Mesenchymal stem cell (in vitro differentiated cells and primary cell): ENCODE results near the gene PPM1M.

Experiments
- DNase-seq: peaks from one replicate; pipeline ENCODE4 v3.0.0-alpha.2; 2013
- H2AFZ ChIP-seq: one replicate; pipeline ENCODE4 v1.6.1; 2013; ENCODE audit warnings: low read depth, mild to moderate bottlenecking, control low read depth, inconsistent platforms, low read length, moderate library complexity
- H2AK5ac ChIP-seq: 2 replicates; pipeline ENCODE4 v1.6.1; 2013; ENCODE audit warnings: low read length, moderate library complexity, mild to moderate bottlenecking, inconsistent platforms; ENCODE audit not compliant: severe bottlenecking
- H2BK120ac ChIP-seq: one replicate; pipeline ENCODE4 v1.6.1; 2013; ENCODE audit warnings: low read depth, mild to moderate bottlenecking, inconsistent platforms, low read length, moderate library complexity
- H2BK12ac ChIP-seq, 2 experiments: one replicate each; pipeline ENCODE4 v1.6.1; 2013; ENCODE audit warnings: inconsistent platforms in 2 of 2, low read length in 2 of 2, mild to moderate bottlenecking in 2 of 2, moderate library complexity in 2 of 2, control low read depth in 1 of 2
- H2BK15ac ChIP-seq: one replicate; pipeline ENCODE4 v1.6.1; 2013; ENCODE audit warnings: mild to moderate bottlenecking, low read depth, inconsistent platforms; ENCODE audit not compliant: poor library complexity, severe bottlenecking
- H2BK5ac ChIP-seq: 2 replicates; pipeline ENCODE4 v1.6.1; 2013; ENCODE audit warnings: low read depth, mild to moderate bottlenecking, low read length, control low read depth, inconsistent platforms; ENCODE audit not compliant: poor library complexity, severe bottlenecking
- H3K14ac ChIP-seq, 2 experiments: one replicate each; pipeline ENCODE4 v1.6.1; 2013; ENCODE audit warnings: inconsistent platforms in 2 of 2, low read length in 2 of 2, control low read depth in 1 of 2, mild to moderate bottlenecking in 1 of 2, moderate library complexity in 1 of 2
- H3K18ac ChIP-seq, 2 experiments: one replicate each; pipeline ENCODE4 v1.6.1; 2013; ENCODE audit warnings: inconsistent platforms in 2 of 2, low read length in 2 of 2, control low read depth in 1 of 2, low read depth in 1 of 2, mild to moderate bottlenecking in 1 of 2
- H3K23ac ChIP-seq, 2 experiments: one replicate each; pipeline ENCODE4 v1.6.1; 2013; ENCODE audit warnings: inconsistent platforms in 2 of 2, low read length in 2 of 2, mild to moderate bottlenecking in 2 of 2, moderate library complexity in 2 of 2, control low read depth in 1 of 2
- H3K27ac ChIP-seq: 2 replicates; pipeline ENCODE4 v1.5.1; 2013; ENCODE audit warnings: mild to moderate bottlenecking, moderate library complexity, low read length, control low read depth, inconsistent platforms; ENCODE audit not compliant: poor library complexity, severe bottlenecking
- H3K27me3 ChIP-seq, 2 experiments: 2 replicates each; pipeline versions ENCODE4 v1.6.1 to v1.7.0; 2013; ENCODE audit warnings: low read length in 2 of 2, mild to moderate bottlenecking in 2 of 2, moderate library complexity in 2 of 2, control low read depth in 1 of 2, inconsistent platforms in 1 of 2; ENCODE audit not compliant: control insufficient read depth in 1 of 2, insufficient read depth in 1 of 2
- H3K36me3 ChIP-seq, 2 experiments: 2 replicates each; pipeline versions ENCODE4 v1.6.1 to v1.7.0; 2013; ENCODE audit warnings: low read length in 2 of 2, control low read depth in 1 of 2, inconsistent platforms in 1 of 2, low read depth in 1 of 2, mild to moderate bottlenecking in 1 of 2; ENCODE audit not compliant: insufficient read depth in 2 of 2, control insufficient read depth in 1 of 2
- H3K4ac ChIP-seq, 2 experiments: one replicate each; pipeline ENCODE4 v1.6.1; 2013; ENCODE audit warnings: inconsistent platforms in 2 of 2, low read length in 2 of 2, mild to moderate bottlenecking in 2 of 2, moderate library complexity in 2 of 2, control low read depth in 1 of 2, low read depth in 1 of 2
- H3K4me1 ChIP-seq: 2 replicates; pipeline ENCODE4 v1.6.1; 2013; ENCODE audit warnings: low read depth, low read length, control low read depth; ENCODE audit not compliant: control insufficient read depth, insufficient read depth
- H3K4me2 ChIP-seq: 2 replicates; pipeline ENCODE4 v1.6.1; 2013; ENCODE audit warnings: low read length, mild to moderate bottlenecking, inconsistent platforms; ENCODE audit not compliant: poor library complexity, severe bottlenecking
- H3K4me3 ChIP-seq, 2 experiments: 2 replicates each; pipeline versions ENCODE4 v1.5.1 to v1.7.0; 2013; ENCODE audit warnings: low read length in 2 of 2, mild to moderate bottlenecking in 2 of 2, control low read depth in 1 of 2, low read depth in 1 of 2; ENCODE audit not compliant: insufficient read depth in 1 of 2
- H3K79me1 ChIP-seq: replicated peaks from 2 replicates; pipeline ENCODE4 v1.6.1; 2013; ENCODE audit warnings: mild to moderate bottlenecking, control low read depth, low read length, inconsistent platforms; ENCODE audit not compliant: poor library complexity, severe bottlenecking
- H3K9ac ChIP-seq: 2 replicates; pipeline ENCODE4 v1.7.0; 2013; ENCODE audit warnings: mild to moderate bottlenecking, low read length, moderate library complexity
- H3K9me3 ChIP-seq: 2 replicates; pipeline ENCODE4 v1.7.0; 2013; ENCODE audit warnings: mild to moderate bottlenecking, low read length; ENCODE audit not compliant: control insufficient read depth
- H4K8ac ChIP-seq: one replicate; pipeline ENCODE4 v1.6.1; 2013; ENCODE audit warnings: inconsistent platforms, mild to moderate bottlenecking, low read length, moderate library complexity
- H4K91ac ChIP-seq: one replicate; pipeline ENCODE4 v1.6.1; 2013; ENCODE audit warnings: mild to moderate bottlenecking, low read length, inconsistent platforms
- WGBS: methylation state at CpG from one replicate; pipeline ENCODE4 v1.1.7; 2013; ENCODE audit warnings: mixed read lengths; 5-methylcytosine and 5-hydroxymethylcytosine counted together

PPM1M gene

GRCh38 chr3:52242039-52242438 lies 3.5 kb upstream of the PPM1M start:
- H3K79me1 ChIP-seq: peaks cover 8% of the 10 kb centered on the region
- H2AK5ac ChIP-seq: no peak overlapping the region
- 94% methylated on average over 1 of the region's 1 CpG for WGBS
- H2BK15ac ChIP-seq: no peak overlapping the region
- H3K4ac ChIP-seq: no peak overlapping the region
- no peak overlapping the region for H3K23ac ChIP-seq
- no peak overlapping the region for H2BK12ac ChIP-seq
- H4K8ac ChIP-seq: no peak overlapping the region
- H3K4me2 ChIP-seq: no peak overlapping the region
- no peak overlapping the region for H4K91ac ChIP-seq
- H3K36me3 ChIP-seq: peaks cover 0 to 5% of the 10 kb centered on the region in 2 experiments
- H3K18ac ChIP-seq: no peak overlapping the region
- H3K4me1 ChIP-seq: peaks cover 48% of the 10 kb centered on the region
- no peak overlapping the region for H2AFZ ChIP-seq
- no peaks in the 10 kb centered on the region for H3K9me3 ChIP-seq
- H2BK5ac ChIP-seq: no peak overlapping the region
- H3K27me3 ChIP-seq: no peaks in the 10 kb centered on the region
- no peak overlapping the region for H3K27ac ChIP-seq
- no peak overlapping the region for H3K14ac ChIP-seq
- no peak overlapping the region for H3K4me3 ChIP-seq
- H2BK120ac ChIP-seq: no peak overlapping the region
- no peak overlapping the region for H3K9ac ChIP-seq
- DNase-seq: no peak

GRCh38 chr3:52243791-52244628 lies 1.5 kb upstream of the PPM1M start:
- Histone ChIP-seq H3K27me3 (no peaks in the 10 kb centered on the region), H2BK120ac (no peak overlapping the region), H3K4me1 (peaks cover 40% of the 10 kb centered on the region), H3K4me3 (no peak overlapping the region), H2BK12ac (no peak overlapping the region), H3K4ac (no peak overlapping the region), H3K14ac (no peak overlapping the region), H2AFZ (no peak overlapping the region), H2AK5ac (peak overlapping the region; percentile 51), H4K91ac (no peak overlapping the region), H2BK5ac (no peak overlapping the region), H3K9ac (no peak overlapping the region), H3K23ac (no peak overlapping the region), H2BK15ac (no peak overlapping the region), H3K9me3 (no peaks in the 10 kb centered on the region), H3K36me3 (peaks cover 15 to 22% of the 10 kb centered on the region in 2 experiments), H3K79me1 (peaks cover 14% of the 10 kb centered on the region), H4K8ac (no peak overlapping the region), H3K27ac (no peak overlapping the region), H3K18ac (no peak overlapping the region), H3K4me2 (no peak overlapping the region)
- WGBS: 86% methylated on average over 9 of the region's 9 CpGs
- DNase-seq: peak; percentile 59

DNA sequence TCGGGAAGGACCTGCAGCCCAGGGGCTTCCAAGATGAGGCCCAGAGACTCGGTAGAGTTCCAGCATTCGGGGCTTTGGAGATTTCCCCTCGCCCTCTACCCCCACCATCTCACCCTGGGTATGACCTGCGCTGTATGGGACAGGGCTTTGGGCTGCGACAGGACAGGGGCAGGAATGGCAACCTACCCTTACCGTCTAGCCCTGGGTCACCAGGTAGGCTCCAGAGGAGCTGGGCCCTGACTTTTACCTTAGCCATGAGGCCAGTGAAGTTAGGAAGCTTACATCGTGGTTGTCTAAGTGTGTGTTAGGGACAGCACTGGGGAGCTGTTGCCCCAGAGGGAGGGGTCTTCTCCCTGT lies 683 bp downstream of the PPM1M start:
- Histone ChIP-seq H2AFZ (no peak overlapping the region), H3K36me3 (peaks cover 32 to 43% of the 10 kb centered on the region in 2 experiments), H2BK15ac (no peak overlapping the region), H3K79me1 (peaks cover 12% of the 10 kb centered on the region), H3K9ac (peak overlapping the region; percentile 88), H2AK5ac (no peak overlapping the region), H3K18ac (peak overlapping the region; percentile 81 to 98), H3K4ac (peak overlapping the region in 1 of 2 experiments; percentile 0), H3K4me1 (peaks cover 32% of the 10 kb centered on the region), H4K91ac (no peak overlapping the region), H2BK5ac (no peak overlapping the region), H3K9me3 (no peaks in the 10 kb centered on the region), H3K4me2 (peak overlapping the region; percentile 72), H4K8ac (peak overlapping the region; percentile 93), H3K23ac (no peak overlapping the region), H2BK120ac (peak overlapping the region; percentile 90), H2BK12ac (peak overlapping the region in 1 of 2 experiments; percentile 7), H3K14ac (no peak overlapping the region), H3K27ac (no peak overlapping the region), H3K4me3 (peak overlapping the region; percentile 69 to 84), H3K27me3 (no peaks in the 10 kb centered on the region)
- no peak for DNase-seq
- WGBS: 27% methylated on average over 8 of the region's 8 CpGs

- H3K4ac ChIP-seq: no peak overlapping the region
- H3K36me3 ChIP-seq: peaks cover 38 to 46% of the 10 kb centered on the region in 2 experiments
- no peak for DNase-seq
- H4K8ac ChIP-seq: no peak overlapping the region
- H3K4me1 ChIP-seq: peaks cover 32% of the 10 kb centered on the region
- no peak overlapping the region for H2BK15ac ChIP-seq
- H3K23ac ChIP-seq: no peak overlapping the region
- H2BK12ac ChIP-seq: peak overlapping the region in 1 of 2 experiments; percentile 34
- H3K9ac ChIP-seq: peak overlapping the region; percentile 88
- H4K91ac ChIP-seq: no peak overlapping the region
- no peaks in the 10 kb centered on the region for H3K27me3 ChIP-seq
- 93% methylated on average over 14 of the region's 14 CpGs for WGBS
- peak overlapping the region in 1 of 2 experiments; percentile 84 for H3K4me3 ChIP-seq
- no peak overlapping the region for H3K14ac ChIP-seq
- no peak overlapping the region for H2BK5ac ChIP-seq
- H3K4me2 ChIP-seq: peak overlapping the region; percentile 11
- no peak overlapping the region for H3K18ac ChIP-seq
- H3K27ac ChIP-seq: no peak overlapping the region
- H2BK120ac ChIP-seq: no peak overlapping the region
- no peak overlapping the region for H2AK5ac ChIP-seq
- H3K9me3 ChIP-seq: no peaks in the 10 kb centered on the region
- H3K79me1 ChIP-seq: peaks cover 12% of the 10 kb centered on the region
- no peak overlapping the region for H2AFZ ChIP-seq
Observed at GRCh38 chr3:52246728-52247408, 1.3 kb downstream of the PPM1M start.
